GM18519 (cell line): ENCODE measurements around the gene PDZRN3.

Experiments
- ATAC-seq: cut with Tn5 transposase; IDR thresholded peaks from one replicate; pipeline ENCODE4 v1.9.1; 2021; ENCODE audit warnings: mild to moderate bottlenecking, moderate library complexity; ENCODE audit not compliant: unreplicated experiment, low FRiP score

Gene PDZRN3

GRCh38 chr3:73561494-73561893, 63.2 kb downstream of the PDZRN3 start:
- no peak for ATAC-seq

GRCh38 chr3:73559749-73560148, 65.0 kb downstream of the PDZRN3 start:
- no peak for ATAC-seq

DNA sequence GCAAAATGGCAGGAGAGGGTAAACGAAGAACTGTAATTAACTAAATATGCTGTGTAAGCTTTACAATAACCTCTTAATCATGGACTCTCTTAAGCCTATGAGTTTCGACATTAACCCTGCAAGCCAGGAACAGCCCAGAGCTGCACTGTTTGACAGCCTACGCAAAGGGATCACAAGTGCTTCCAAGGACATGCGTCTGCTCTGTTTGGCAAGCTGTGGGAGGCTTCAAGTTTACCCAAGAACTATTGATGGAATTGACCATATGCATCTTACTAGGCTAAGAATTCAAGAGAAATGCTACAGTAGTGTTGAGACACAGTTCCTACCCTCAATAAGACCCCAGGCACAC, 66.0 kb downstream of the PDZRN3 start:
- ATAC-seq, result no peak

DNA sequence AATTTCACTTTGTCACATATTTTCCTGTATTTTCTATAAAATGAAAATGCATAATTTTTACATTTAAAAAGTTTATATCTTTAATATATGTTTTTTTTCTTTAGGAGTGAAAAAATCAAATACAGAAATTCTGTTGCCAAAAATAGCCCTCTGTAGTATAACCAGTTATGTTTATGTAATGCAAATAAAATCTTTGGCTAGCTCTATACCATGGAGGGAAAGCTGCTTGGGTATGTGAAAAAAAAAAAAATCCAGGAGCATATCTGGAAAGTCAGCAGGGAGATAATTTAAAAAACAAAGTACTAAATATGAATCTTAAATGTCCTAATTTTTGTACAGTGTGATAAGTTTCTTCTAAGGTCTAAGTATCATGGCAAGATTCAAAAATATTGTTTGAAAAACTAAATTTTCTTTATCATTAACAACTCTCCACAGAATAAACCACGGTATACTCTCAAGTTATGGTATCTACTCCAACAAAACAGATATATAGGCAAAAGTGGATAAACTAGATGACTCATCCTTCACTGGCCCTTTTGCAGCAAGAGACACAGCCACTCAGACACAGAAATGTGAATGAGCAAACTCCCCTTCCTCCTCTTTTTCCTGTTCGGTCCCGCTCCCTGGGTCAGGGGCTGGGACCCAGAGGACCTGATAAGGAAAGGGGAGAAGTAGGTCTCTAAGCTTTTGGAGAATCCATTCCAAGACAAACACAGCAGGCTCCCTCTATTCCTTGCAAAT, 66.6 kb downstream of the PDZRN3 start:
- ATAC-seq, result no peak

- no peak for ATAC-seq
Observed at GRCh38 chr3:73556520-73557372, 68.0 kb downstream of the PDZRN3 start.

- no peak for ATAC-seq
Observed at GRCh38 chr3:73555076-73555475, 69.7 kb downstream of the PDZRN3 start.

- ATAC-seq, result no peak
Observed at GRCh38 chr3:73552700-73553099, 72.0 kb downstream of the PDZRN3 start.

DNA sequence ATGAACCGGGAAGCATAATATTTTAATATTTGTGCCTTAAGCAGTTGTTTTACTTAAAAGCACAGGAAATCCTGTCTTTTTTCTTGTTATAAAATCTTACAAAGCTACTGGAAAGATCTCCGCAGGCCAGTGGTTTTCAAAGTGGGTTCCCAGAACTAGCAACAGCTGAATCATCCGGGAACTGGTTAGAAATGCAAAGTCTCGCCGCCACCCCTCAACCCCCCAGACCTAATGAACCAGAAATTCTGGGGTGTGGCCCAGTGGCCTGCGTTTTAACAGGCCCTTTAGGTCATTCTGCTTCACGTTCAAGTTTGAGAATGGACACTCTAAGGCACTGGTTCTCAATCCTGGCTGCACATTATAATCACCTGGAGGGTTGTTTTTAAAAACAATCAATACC, 74.7 kb downstream of the PDZRN3 start:
- ATAC-seq, result no peak

- ATAC-seq, result no peak
Observed at GRCh38 chr3:73549051-73549600, 75.6 kb downstream of the PDZRN3 start.

DNA sequence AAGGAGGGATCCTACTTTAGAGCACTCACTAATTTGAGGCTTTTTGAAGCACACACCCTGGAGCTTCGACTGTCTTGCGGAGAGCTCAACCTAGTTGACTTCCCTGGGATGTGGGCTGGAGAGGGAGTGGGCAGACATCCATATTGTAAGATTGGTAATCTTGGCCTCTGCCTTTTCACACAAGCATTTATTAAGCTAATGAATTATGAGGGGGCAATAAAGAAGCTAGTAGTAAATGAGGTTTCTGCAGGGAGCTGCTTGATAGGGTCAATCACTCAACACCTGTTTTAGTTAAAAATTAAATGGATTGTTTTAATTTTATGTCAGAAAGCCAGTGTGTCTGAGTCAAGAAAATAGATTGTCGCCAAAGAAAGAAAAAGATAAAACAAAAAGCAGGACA, 76.3 kb downstream of the PDZRN3 start:
- ATAC-seq, result no peak

DNA sequence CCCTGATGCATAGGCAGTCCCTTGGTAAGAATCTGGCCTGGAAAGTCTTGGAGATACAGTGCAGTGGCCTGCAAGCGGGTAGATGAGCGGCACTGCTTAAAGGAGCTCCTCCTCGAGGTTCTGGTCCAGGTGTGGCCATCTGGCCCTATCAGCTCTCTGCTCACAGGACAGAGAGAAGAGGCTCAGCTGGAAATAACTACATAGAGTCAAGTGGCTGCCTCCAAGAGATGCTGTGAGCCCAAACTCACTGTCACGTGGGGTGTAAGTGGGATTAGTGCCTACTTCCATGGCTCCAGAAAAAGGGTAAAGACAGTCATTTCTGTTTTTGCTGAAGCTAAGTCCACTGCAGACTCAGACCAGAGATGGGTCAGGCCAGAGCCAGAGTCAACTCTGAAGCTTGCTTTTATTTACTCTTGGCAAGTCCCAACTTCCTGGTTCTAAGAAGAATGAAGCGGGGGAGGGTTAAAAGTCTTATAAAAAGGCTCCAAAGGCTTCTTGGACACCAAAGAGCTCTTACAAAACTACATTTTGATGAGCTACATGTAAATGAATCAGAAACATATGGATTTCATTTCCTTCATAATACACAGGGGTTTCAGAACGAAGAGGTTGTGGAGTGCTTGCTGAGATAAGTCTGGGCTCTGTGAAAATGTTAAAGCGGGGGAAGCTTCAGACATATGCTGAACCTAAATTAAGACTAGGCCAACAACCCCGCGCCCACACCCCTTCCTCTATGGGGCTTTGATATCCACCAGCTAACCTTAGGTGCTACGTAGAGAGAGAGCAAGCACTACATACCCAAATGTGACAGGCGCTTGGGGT, 77.1 kb downstream of the PDZRN3 start:
- no peak for ATAC-seq

DNA sequence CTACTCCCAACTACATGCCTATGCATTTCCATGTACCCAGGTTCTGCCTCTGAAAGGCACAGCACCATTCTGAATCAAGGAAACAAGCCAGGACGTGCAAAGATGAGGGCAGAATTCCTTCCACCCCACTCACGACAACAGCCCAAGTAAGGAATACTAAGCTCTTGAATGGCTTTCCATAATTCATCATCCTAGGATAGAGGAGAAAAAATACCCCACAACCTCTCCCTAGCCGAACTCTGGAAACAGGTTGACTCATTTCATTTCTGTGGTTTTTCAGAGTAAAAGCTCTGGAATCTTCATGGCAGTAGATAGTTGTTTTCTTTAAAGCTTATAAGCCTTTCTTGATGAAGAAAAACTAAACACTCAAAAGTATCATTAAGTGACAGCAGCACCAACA, 77.8 kb downstream of the PDZRN3 start:
- no peak for ATAC-seq

DNA sequence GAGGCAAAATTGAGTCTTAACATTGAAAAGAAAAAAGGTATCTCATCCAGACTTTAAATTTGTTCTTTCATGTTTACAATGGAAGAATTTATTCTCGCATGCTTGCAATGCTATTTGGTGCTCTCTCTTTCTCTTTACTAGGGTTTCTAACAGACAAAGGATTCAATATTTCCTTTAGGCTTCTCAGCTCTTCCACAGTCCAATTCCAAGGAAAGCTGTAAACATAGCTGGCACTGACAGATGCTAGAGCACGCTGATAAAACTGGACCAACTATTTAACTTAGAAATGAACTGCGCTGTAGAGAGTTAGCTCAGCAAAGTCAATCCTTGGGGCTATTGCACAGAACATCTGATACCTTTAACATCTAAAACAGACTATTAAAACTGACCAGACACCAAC, 81.3 kb downstream of the PDZRN3 start:
- ATAC-seq, result no peak

DNA sequence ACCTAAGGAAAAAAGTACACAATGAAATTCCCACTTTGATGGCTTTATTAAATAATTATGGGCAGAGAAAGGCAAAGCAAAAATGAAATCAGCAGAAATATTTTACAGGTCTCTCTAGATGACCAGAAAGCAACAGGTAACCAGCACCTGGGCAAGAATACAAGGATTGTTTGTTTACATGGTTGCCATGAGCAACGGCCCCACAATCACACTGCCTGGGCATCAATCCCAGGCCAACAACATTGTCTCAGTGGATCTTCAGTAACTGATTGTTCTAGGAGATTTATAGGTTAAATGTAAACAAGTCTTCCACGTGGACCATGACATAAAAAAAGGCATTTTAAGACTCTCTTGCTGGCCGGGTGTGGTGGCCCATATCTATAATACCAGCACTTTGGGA, 82.6 kb downstream of the PDZRN3 start:
- no peak for ATAC-seq

DNA sequence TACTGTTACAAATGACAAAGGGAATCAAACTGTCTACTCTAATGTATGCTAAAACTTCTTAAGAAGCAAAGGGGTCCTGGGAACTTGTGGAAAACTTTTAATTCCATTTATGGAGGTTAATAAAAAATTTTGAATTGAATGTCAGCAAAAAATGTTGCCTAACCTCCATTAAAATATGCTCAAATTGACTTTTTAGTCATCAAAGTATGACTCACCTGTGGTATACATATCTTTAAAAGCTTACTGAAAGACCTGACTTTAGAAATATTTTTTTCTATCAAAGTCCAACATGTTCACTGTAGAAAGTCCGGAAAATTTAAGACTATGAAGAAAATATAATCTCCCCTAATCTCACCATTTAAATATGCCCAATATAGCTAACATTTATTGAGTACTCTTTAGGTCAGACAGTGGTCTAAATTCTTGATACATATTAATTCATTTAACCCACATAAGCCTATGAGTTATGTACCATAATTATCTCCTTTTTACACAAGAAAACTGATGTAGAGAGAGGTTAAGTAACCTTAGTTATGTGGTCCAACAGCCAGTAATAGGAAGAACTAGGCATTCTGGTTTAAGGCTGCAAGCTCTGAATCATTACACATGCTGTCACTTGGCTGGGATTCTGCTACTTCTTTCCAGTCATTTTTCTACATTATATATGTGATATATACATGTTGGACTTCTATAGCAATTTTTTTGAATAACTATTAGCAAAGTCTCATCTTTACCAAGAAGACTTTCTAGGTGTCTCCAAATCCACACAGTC, 83.6 kb downstream of the PDZRN3 start:
- no peak for ATAC-seq

DNA sequence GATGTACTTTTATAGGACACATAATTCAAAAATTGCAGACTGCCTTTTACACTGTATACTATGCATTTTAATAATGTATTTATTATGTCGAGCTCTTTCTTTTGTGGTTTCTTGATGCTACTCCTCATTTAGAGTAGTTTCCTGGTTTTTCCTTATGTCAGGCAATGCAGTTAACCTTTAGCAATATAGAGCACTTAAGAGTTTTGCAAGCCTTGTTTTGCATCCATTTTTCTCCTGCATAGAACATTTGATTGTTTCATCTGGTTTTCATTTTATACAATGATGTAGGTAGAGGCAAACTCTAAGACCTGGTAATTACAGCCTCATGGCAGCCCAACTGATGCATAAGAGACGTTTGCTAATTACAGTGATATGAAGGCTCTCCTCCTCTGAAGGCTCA, 86.3 kb downstream of the PDZRN3 start:
- no peak for ATAC-seq

- no peak for ATAC-seq
Observed at GRCh38 chr3:73536952-73537351, 87.8 kb downstream of the PDZRN3 start.

GRCh38 chr3:73536336-73536895, 88.3 kb downstream of the PDZRN3 start:
- ATAC-seq, result no peak

DNA sequence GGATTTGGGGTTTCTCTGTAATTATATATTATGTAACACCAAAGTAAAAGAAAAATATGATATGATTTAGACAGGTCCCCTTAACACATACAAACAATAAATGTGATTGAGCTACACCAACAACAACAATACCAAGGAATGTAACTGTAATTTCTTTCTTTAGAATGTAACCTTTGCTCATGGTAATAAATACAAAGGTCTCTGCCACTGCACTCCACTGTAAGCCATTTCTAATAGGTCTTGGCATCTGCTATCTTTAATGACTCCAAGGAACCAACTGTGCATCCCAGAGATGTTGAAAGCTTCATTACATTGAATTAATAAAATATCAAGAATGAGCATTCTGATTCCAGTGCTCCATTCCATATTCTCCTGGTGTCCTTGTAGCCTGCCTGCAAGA, 88.8 kb downstream of the PDZRN3 start:
- no peak for ATAC-seq

DNA sequence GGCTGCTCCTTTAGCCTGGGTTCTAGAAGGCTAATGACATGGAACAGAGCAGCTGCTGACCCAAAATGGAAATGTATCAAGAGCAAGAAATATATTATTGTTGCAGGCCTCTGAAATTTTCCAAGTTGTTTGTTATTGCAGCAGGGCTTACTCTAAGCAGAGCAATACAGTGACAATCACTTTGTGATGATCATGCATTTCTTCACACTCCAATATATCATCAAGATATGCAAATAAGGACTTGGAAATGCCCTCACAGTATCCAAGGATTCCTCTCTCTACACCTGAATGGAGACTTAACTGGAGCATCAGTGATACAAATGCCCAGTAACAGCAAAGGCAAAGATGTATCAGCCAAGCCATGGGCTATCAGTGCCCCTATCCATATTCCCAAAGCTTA, 89.6 kb downstream of the PDZRN3 start:
- no peak for ATAC-seq
